ENCODE data around the gene RHBDD1. TPM values are rescaled to one million over a fixed set of nuclear protein-coding genes. Genes with fewer than 3 reads are reported as not detected.

Gene RHBDD1
- total RNA-seq, 2 experiments from 2014 or later, result 37.6 to 40.8 TPM

Other genes with a start within 250 kb of the RHBDD1 start
- 1 to 10 TPM; 3.7 to 4.8 TPM for gene IRS1, start 36.2 kb upstream of the RHBDD1 start, total RNA-seq

Data from activated CD8-positive, alpha-beta memory T cell treated with anti-CD3 and anti-CD28 coated beads for 36 hours (primary cell).